ENCODE results near the gene PHKB.
"Not testable (repeated sequence)": the region's sequence is repeated elsewhere in the genome, so short reads cannot be mapped to it uniquely, and the experiment has no call there.

Gene PHKB

GRCh38 chr16:47460711-47461597 lies at the start of gene PHKB, which contains the start of gene ITFG1:
TSS of gene PHKB (plus strand) at chr16:47461331. CDS start at chr16:47461351, 20 bp downstream.
TSS of gene ITFG1 (minus strand) at chr16:47461063. CDS start at chr16:47461045, 18 bp downstream.
- peak within 1 kb of the TSS; percentile 96 to 99 for H3K27ac ChIP-seq (ENCODE audit: low read depth in 2 of 2, low read length in 2 of 2)
- peaks cover 0 to 2% of the 10 kb centered on the region in 2 donors for H3K36me3 ChIP-seq (ENCODE audit: control insufficient read depth in 2 of 2, insufficient read depth in 2 of 2, low read length in 2 of 2)

GRCh38 chr16:47413041-47413440 lies 48.1 kb upstream of the PHKB start:
- H3K9me3 ChIP-seq (ENCODE audit: control insufficient read depth in 2 of 2, low read length in 2 of 2), result no peaks in the 10 kb centered on the region
- H3K27ac ChIP-seq (ENCODE audit: low read depth in 2 of 2, low read length in 2 of 2), result no peak overlapping the region
- no peaks in the 10 kb centered on the region for H3K27me3 ChIP-seq (ENCODE audit: control insufficient read depth in 2 of 2, insufficient read depth in 2 of 2, low read length in 2 of 2)
- no peak overlapping the region for H3K4me3 ChIP-seq (ENCODE audit: low read length in 2 of 2)
- H3K4me1 ChIP-seq (ENCODE audit: control insufficient read depth in 2 of 2, insufficient read depth in 2 of 2, low read length in 2 of 2), result no peaks in the 10 kb centered on the region
- H3K36me3 ChIP-seq (ENCODE audit: control insufficient read depth in 2 of 2, insufficient read depth in 2 of 2, low read length in 2 of 2), result peaks cover 0 to 4% of the 10 kb centered on the region in 2 donors
- no peak overlapping the region for H3K9ac ChIP-seq (ENCODE audit: low read depth in 1 of 2, low read length in 2 of 2)

More at GRCh38 chr16:47460711-47461597, at the start of gene PHKB, which contains the start of gene ITFG1:
- peak within 1 kb of the TSS; percentile 99 for H3K4me3 ChIP-seq (ENCODE audit: low read length in 2 of 2)
- H3K9ac ChIP-seq (ENCODE audit: low read depth in 1 of 2, low read length in 2 of 2), result peak within 1 kb of the TSS; percentile 92 to 93
- H3K27me3 ChIP-seq (ENCODE audit: control insufficient read depth in 2 of 2, insufficient read depth in 2 of 2, low read length in 2 of 2), result no peaks in the 10 kb centered on the region
- H3K4me1 ChIP-seq (ENCODE audit: control insufficient read depth in 2 of 2, insufficient read depth in 2 of 2, low read length in 2 of 2), result peaks cover 13 to 14% of the 10 kb centered on the region in 2 donors
- H3K9me3 ChIP-seq (ENCODE audit: control insufficient read depth in 2 of 2, low read length in 2 of 2), result no peaks in the 10 kb centered on the region

- Histone ChIP-seq H3K4me1 (ENCODE audit: control insufficient read depth in 2 of 2, insufficient read depth in 2 of 2, low read length in 2 of 2) (no peaks in the 10 kb centered on the region), H3K36me3 (ENCODE audit: control insufficient read depth in 2 of 2, insufficient read depth in 2 of 2, low read length in 2 of 2) (no peaks in the 10 kb centered on the region), H3K9me3 (ENCODE audit: control insufficient read depth in 2 of 2, low read length in 2 of 2) (no peaks in the 10 kb centered on the region), H3K27me3 (ENCODE audit: control insufficient read depth in 2 of 2, insufficient read depth in 2 of 2, low read length in 2 of 2) (no peaks in the 10 kb centered on the region), H3K9ac (ENCODE audit: low read depth in 1 of 2, low read length in 2 of 2) (no peak overlapping the region), H3K4me3 (ENCODE audit: low read length in 2 of 2) (no peak overlapping the region), H3K27ac (ENCODE audit: low read depth in 2 of 2, low read length in 2 of 2) (no peak overlapping the region)
Observed at GRCh38 chr16:47416869-47417268, 44.3 kb upstream of the PHKB start.

- Histone ChIP-seq H3K9me3 (ENCODE audit: control insufficient read depth in 2 of 2, low read length in 2 of 2) (no peaks in the 10 kb centered on the region), H3K36me3 (ENCODE audit: control insufficient read depth in 2 of 2, insufficient read depth in 2 of 2, low read length in 2 of 2) (peaks cover 21 to 22% of the 10 kb centered on the region in 2 donors), H3K4me3 (ENCODE audit: low read length in 2 of 2) (no peak overlapping the region), H3K27ac (ENCODE audit: low read depth in 2 of 2, low read length in 2 of 2) (no peak overlapping the region), H3K27me3 (ENCODE audit: control insufficient read depth in 2 of 2, insufficient read depth in 2 of 2, low read length in 2 of 2) (no peaks in the 10 kb centered on the region), H3K4me1 (ENCODE audit: control insufficient read depth in 2 of 2, insufficient read depth in 2 of 2, low read length in 2 of 2) (no peaks in the 10 kb centered on the region), H3K9ac (ENCODE audit: low read depth in 1 of 2, low read length in 2 of 2) (no peak overlapping the region)
Observed at GRCh38 chr16:47424846-47425245, 36.3 kb upstream of the PHKB start.

GRCh38 chr16:47426806-47427205 lies 34.3 kb upstream of the PHKB start:
- H3K36me3 ChIP-seq (ENCODE audit: control insufficient read depth in 2 of 2, insufficient read depth in 2 of 2, low read length in 2 of 2), result peaks cover 21 to 22% of the 10 kb centered on the region in 2 donors
- H3K4me1 ChIP-seq (ENCODE audit: control insufficient read depth in 2 of 2, insufficient read depth in 2 of 2, low read length in 2 of 2), result no peaks in the 10 kb centered on the region
- no peak overlapping the region for H3K9ac ChIP-seq (ENCODE audit: low read depth in 1 of 2, low read length in 2 of 2)

GRCh38 chr16:47431960-47432359 lies 29.2 kb upstream of the PHKB start:
- Histone ChIP-seq H3K27me3 (ENCODE audit: control insufficient read depth in 2 of 2, insufficient read depth in 2 of 2, low read length in 2 of 2) (no peaks in the 10 kb centered on the region), H3K27ac (ENCODE audit: low read depth in 2 of 2, low read length in 2 of 2) (no peak overlapping the region), H3K9me3 (ENCODE audit: control insufficient read depth in 2 of 2, low read length in 2 of 2) (no peaks in the 10 kb centered on the region), H3K4me1 (ENCODE audit: control insufficient read depth in 2 of 2, insufficient read depth in 2 of 2, low read length in 2 of 2) (no peaks in the 10 kb centered on the region), H3K36me3 (ENCODE audit: control insufficient read depth in 2 of 2, insufficient read depth in 2 of 2, low read length in 2 of 2) (peaks cover 7 to 10% of the 10 kb centered on the region in 2 donors), H3K9ac (ENCODE audit: low read depth in 1 of 2, low read length in 2 of 2) (no peak overlapping the region), H3K4me3 (ENCODE audit: low read length in 2 of 2) (no peak overlapping the region)

More at GRCh38 chr16:47426806-47427205, 34.3 kb upstream of the PHKB start:
- Histone ChIP-seq H3K27ac (ENCODE audit: low read depth in 2 of 2, low read length in 2 of 2) (no peak overlapping the region), H3K9me3 (ENCODE audit: control insufficient read depth in 2 of 2, low read length in 2 of 2) (no peaks in the 10 kb centered on the region), H3K27me3 (ENCODE audit: control insufficient read depth in 2 of 2, insufficient read depth in 2 of 2, low read length in 2 of 2) (no peaks in the 10 kb centered on the region), H3K4me3 (ENCODE audit: low read length in 2 of 2) (no peak overlapping the region)

- not testable (repeated sequence) for H3K36me3 ChIP-seq (ENCODE audit: control insufficient read depth in 2 of 2, insufficient read depth in 2 of 2, low read length in 2 of 2); H3K27me3 ChIP-seq (ENCODE audit: control insufficient read depth in 2 of 2, insufficient read depth in 2 of 2, low read length in 2 of 2); H3K9me3 ChIP-seq (ENCODE audit: control insufficient read depth in 2 of 2, low read length in 2 of 2); H3K27ac ChIP-seq (ENCODE audit: low read depth in 2 of 2, low read length in 2 of 2); H3K4me3 ChIP-seq (ENCODE audit: low read length in 2 of 2); H3K4me1 ChIP-seq (ENCODE audit: control insufficient read depth in 2 of 2, insufficient read depth in 2 of 2, low read length in 2 of 2); H3K9ac ChIP-seq (ENCODE audit: low read depth in 1 of 2, low read length in 2 of 2)
Observed at GRCh38 chr16:47434274-47434673, 26.9 kb upstream of the PHKB start.

GRCh38 chr16:47440066-47440465 lies 21.1 kb upstream of the PHKB start:
- H3K9ac ChIP-seq (ENCODE audit: low read depth in 1 of 2, low read length in 2 of 2); H3K9me3 ChIP-seq (ENCODE audit: control insufficient read depth in 2 of 2, low read length in 2 of 2); H3K4me1 ChIP-seq (ENCODE audit: control insufficient read depth in 2 of 2, insufficient read depth in 2 of 2, low read length in 2 of 2); H3K36me3 ChIP-seq (ENCODE audit: control insufficient read depth in 2 of 2, insufficient read depth in 2 of 2, low read length in 2 of 2); H3K27ac ChIP-seq (ENCODE audit: low read depth in 2 of 2, low read length in 2 of 2); H3K4me3 ChIP-seq (ENCODE audit: low read length in 2 of 2); H3K27me3 ChIP-seq (ENCODE audit: control insufficient read depth in 2 of 2, insufficient read depth in 2 of 2, low read length in 2 of 2): not testable (repeated sequence)

GRCh38 chr16:47442884-47443283 lies 18.2 kb upstream of the PHKB start:
- H3K27me3 ChIP-seq (ENCODE audit: control insufficient read depth in 2 of 2, insufficient read depth in 2 of 2, low read length in 2 of 2); H3K36me3 ChIP-seq (ENCODE audit: control insufficient read depth in 2 of 2, insufficient read depth in 2 of 2, low read length in 2 of 2); H3K9ac ChIP-seq (ENCODE audit: low read depth in 1 of 2, low read length in 2 of 2); H3K4me1 ChIP-seq (ENCODE audit: control insufficient read depth in 2 of 2, insufficient read depth in 2 of 2, low read length in 2 of 2); H3K9me3 ChIP-seq (ENCODE audit: control insufficient read depth in 2 of 2, low read length in 2 of 2); H3K4me3 ChIP-seq (ENCODE audit: low read length in 2 of 2); H3K27ac ChIP-seq (ENCODE audit: low read depth in 2 of 2, low read length in 2 of 2): not testable (repeated sequence)

- H3K9me3 ChIP-seq (ENCODE audit: control insufficient read depth in 2 of 2, low read length in 2 of 2), result no peaks in the 10 kb centered on the region
- H3K4me3 ChIP-seq (ENCODE audit: low read length in 2 of 2), result no peak overlapping the region
- no peaks in the 10 kb centered on the region for H3K27me3 ChIP-seq (ENCODE audit: control insufficient read depth in 2 of 2, insufficient read depth in 2 of 2, low read length in 2 of 2)
- no peak overlapping the region for H3K9ac ChIP-seq (ENCODE audit: low read depth in 1 of 2, low read length in 2 of 2)
- H3K4me1 ChIP-seq (ENCODE audit: control insufficient read depth in 2 of 2, insufficient read depth in 2 of 2, low read length in 2 of 2), result no peaks in the 10 kb centered on the region
- H3K36me3 ChIP-seq (ENCODE audit: control insufficient read depth in 2 of 2, insufficient read depth in 2 of 2, low read length in 2 of 2), result peaks cover 3 to 8% of the 10 kb centered on the region in 2 donors
- no peak overlapping the region for H3K27ac ChIP-seq (ENCODE audit: low read depth in 2 of 2, low read length in 2 of 2)
Observed at GRCh38 chr16:47446431-47446830, 14.7 kb upstream of the PHKB start.
